ENCODE results near the gene CD200. TPM values are rescaled to one million over a fixed set of nuclear protein-coding genes. Genes with fewer than 3 reads are reported as not detected.
A peak's percentile ranks its signal among the peaks of the same experiment; 100 is the strongest.

Gene CD200
- total and polyA plus RNA-seq, 9 of the 15 experiments (the other 6 are each of a cell fraction or from before 2014, with no cell fraction given) = 0.13 TPM; not detected in 8

DNA sequence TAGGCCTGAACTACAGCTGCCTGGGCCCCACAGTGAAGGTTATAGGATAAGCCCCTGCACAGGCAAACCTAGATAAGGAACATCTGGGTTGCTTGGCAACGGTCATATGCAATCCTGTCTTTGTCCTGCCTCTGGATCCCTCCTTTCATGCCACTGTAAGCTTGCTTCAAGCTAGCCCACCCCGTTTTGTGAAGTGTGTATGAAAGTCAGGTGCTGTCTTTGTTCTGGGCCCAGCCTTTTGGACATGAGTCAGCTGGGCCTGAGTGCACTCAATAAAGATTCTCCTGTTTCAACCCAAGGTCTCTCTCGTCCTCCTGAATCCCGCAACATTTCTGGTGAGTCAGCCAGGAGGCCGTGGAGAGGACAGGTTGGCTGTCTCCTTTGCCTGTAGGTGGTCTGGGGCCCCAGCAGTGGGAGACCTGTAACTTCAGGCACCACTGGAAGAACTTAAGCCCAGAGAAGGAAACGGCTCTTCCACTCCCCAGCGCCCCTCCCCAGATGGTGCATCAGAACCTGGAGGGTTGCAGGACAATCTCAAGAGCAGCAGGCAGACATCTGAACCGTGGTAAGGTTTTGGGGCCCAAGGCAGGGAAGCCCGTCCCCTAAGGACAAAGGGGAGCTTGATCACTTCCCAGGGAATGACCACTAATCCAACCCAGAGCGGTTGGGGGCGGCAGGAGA is 30.7 kb upstream of the CD200 start:
- in situ Hi-C loops (cut with MboI) = loop anchor here (25.0 kb wide), 1 partner anchor 210 kb away; no protein-coding TSS in a partner anchor
- peak in 3 of 4 experiments; percentile 4 to 37 (median 6) for DNase-seq (ENCODE audit: extremely low read depth in 1 of 4, low spot score in 3 of 4)
- Histone ChIP-seq H2AFZ (ENCODE audit: low read depth, low read length) (no peak overlapping the region), H4K20me1 (replicated peaks; ENCODE audit: control insufficient read depth, insufficient read depth, low read length) (no peaks in the 10 kb centered on the region), H3K4me3 (no peak overlapping the region), H3K9me1 (ENCODE audit: control insufficient read depth, insufficient read depth, low read length) (no peaks in the 10 kb centered on the region), H3K79me2 (ENCODE audit: control insufficient read depth, insufficient read depth, low read length) (no peaks in the 10 kb centered on the region), H3K9ac (ENCODE audit: insufficient read depth in 1 of 2, low read depth in 2 of 2, low read length in 2 of 2) (no peak overlapping the region), H3K4me1 (replicated peaks in 1 of 2; ENCODE audit: control insufficient read depth in 2 of 2, insufficient read depth in 2 of 2, low read length in 2 of 2) (no peaks in the 10 kb centered on the region), H3K4me2 (ENCODE audit: insufficient read depth, low read length) (no peak overlapping the region), H3K27me3 (ENCODE audit: control insufficient read depth in 2 of 2, insufficient read depth in 2 of 2, low read length in 2 of 2) (no peaks in the 10 kb centered on the region), H3K36me3 (ENCODE audit: control insufficient read depth, insufficient read depth, low read length) (no peaks in the 10 kb centered on the region), H3K9me3 (replicated peaks; ENCODE audit: control insufficient read depth, insufficient read depth, low read depth, low read length) (no peaks in the 10 kb centered on the region), H3K27ac (ENCODE audit: extremely low read depth, low read depth, low read length) (no peak overlapping the region)
- WGBS (ENCODE audit: insufficient coverage, low coverage, missing lambda C conversion rate) = 0% methylated on average over 3 of the region's 11 CpGs
- peak; percentile 15; the same call in 1 of the 2 replicates for TF ChIP-seq CBFA2T2 (conservative IDR thresholded peaks at IDR 0.05)
- TF ChIP-seq TAL1 (IDR thresholded peaks at IDR 0.05) = 0 out of 2 replicates have a peak, but pooled peaks have one; percentile 6
- peak; percentile 68 for TF ChIP-seq RFX1 (IDR thresholded peaks at IDR 0.05)
- TF ChIP-seq, protein P1, sequence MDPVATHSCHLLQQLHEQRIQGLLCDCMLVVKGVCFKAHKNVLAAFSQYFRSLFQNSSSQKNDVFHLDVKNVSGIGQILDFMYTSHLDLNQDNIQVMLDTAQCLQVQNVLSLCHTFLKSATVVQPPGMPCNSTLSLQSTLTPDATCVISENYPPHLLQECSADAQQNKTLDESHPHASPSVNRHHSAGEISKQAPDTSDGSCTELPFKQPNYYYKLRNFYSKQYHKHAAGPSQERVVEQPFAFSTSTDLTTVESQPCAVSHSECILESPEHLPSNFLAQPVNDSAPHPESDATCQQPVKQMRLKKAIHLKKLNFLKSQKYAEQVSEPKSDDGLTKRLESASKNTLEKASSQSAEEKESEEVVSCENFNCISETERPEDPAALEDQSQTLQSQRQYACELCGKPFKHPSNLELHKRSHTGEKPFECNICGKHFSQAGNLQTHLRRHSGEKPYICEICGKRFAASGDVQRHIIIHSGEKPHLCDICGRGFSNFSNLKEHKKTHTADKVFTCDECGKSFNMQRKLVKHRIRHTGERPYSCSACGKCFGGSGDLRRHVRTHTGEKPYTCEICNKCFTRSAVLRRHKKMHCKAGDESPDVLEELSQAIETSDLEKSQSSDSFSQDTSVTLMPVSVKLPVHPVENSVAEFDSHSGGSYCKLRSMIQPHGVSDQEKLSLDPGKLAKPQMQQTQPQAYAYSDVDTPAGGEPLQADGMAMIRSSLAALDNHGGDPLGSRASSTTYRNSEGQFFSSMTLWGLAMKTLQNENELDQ (CRISPR knock-in tag; IDR thresholded peaks at IDR 0.05; ENCODE audit: borderline replicate concordance) = no peak
- intact Hi-C loops (cut with micrococcal nuclease) = no loop called here
- ChIA-PET POLR2A (no interaction called here), CTCF (ENCODE audit: low intra/inter-chr PET ratio) (no interaction called here)
- no peak for ATAC-seq
- no TSS peak for BruUV-seq (replicated peaks)
- FAIRE-seq = peak; percentile 60

All from K562 (cell line).